ENCODE results near the gene PYGM.

GRCh38 chr11:64762277-64762673 is 2.5 kb upstream of the PYGM start:
- TF ChIP-seq CTCF (IDR thresholded peaks at IDR 0.05) (no peak), POLR2A (IDR thresholded peaks at IDR 0.05) (no peak)

Measured in testis (tissue), 2 donors.